ENCODE data around the gene FAAH.

DNA sequence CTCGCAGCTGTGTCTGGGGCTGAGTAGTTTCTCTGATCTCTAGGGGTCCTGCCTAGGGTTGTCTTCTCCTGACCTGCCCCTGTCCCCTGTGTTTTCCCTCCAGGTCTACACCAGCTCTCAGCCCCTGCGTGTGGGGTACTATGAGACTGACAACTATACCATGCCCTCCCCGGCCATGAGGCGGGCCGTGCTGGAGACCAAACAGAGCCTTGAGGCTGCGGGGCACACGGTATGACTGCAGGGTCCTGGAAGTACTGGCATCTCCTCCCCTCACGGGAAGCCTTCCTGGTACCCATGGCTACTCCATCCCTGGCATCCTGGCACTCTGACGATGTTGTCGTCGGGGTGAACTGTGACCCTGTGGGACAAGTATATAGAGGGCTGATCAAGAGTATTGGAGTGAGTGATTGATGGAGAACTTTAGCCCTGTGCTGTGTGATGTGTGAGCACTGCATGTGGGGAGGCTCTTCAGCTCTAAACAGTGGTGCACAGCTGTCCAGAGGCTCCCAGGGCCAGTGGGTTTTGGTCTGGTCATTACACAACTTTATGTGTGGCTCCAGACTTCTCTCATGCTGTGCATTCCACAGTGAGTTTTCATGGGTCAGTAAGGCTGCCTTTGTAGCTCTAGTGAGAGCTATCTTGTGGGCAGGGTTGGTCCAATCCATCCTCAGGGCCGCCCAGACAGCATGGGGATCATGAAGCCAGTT lies 14.4 kb downstream of the FAAH start:
- TF ChIP-seq POLR2A (IDR thresholded peaks at IDR 0.05): no peak
- TF ChIP-seq, protein P1, sequence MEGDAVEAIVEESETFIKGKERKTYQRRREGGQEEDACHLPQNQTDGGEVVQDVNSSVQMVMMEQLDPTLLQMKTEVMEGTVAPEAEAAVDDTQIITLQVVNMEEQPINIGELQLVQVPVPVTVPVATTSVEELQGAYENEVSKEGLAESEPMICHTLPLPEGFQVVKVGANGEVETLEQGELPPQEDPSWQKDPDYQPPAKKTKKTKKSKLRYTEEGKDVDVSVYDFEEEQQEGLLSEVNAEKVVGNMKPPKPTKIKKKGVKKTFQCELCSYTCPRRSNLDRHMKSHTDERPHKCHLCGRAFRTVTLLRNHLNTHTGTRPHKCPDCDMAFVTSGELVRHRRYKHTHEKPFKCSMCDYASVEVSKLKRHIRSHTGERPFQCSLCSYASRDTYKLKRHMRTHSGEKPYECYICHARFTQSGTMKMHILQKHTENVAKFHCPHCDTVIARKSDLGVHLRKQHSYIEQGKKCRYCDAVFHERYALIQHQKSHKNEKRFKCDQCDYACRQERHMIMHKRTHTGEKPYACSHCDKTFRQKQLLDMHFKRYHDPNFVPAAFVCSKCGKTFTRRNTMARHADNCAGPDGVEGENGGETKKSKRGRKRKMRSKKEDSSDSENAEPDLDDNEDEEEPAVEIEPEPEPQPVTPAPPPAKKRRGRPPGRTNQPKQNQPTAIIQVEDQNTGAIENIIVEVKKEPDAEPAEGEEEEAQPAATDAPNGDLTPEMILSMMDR (IDR thresholded peaks at IDR 0.05): no peak
